Parathyroid adenoma (tissue), 2 donors: ENCODE results near the gene ONECUT2.
A peak's percentile ranks its signal among the peaks of the same experiment; 100 is the strongest.
"Not testable (repeated sequence)": the region's sequence is repeated elsewhere in the genome, so short reads cannot be mapped to it uniquely, and the experiment has no call there.

ENCODE experiments used
- H2AFZ ChIP-seq: fragments of 300-600 bp; sonication (generic); one replicate; pipeline ENCODE4 v1.7.0; 2017; ENCODE audit warnings: antibody characterized with exemption, mild to moderate bottlenecking
- H3K27ac ChIP-seq: fragments of 300-600 bp; sonication (generic); one replicate; pipeline ENCODE4 v1.7.0; 2017
- H3K27me3 ChIP-seq: fragments of 300-600 bp; sonication (generic); one replicate; pipeline ENCODE4 v1.7.0; 2017; ENCODE audit warnings: low read length; ENCODE audit not compliant: control insufficient read depth, insufficient read depth
- H3K36me3 ChIP-seq: fragments of 300-600 bp; sonication (generic); one replicate; pipeline ENCODE4 v1.7.0; 2017; ENCODE audit warnings: low read length; ENCODE audit not compliant: control insufficient read depth, insufficient read depth
- H3K4me1 ChIP-seq: fragments of 300-600 bp; sonication (generic); one replicate; pipeline ENCODE4 v1.7.0; 2017; ENCODE audit warnings: control low read depth
- H3K4me2 ChIP-seq: fragments of 300-600 bp; sonication (generic); one replicate; pipeline ENCODE4 v1.7.0; 2017; ENCODE audit warnings: low read length
- H3K4me3 ChIP-seq: fragments of 300-600 bp; sonication (generic); one replicate; pipeline ENCODE4 v1.7.0; 2017; ENCODE audit warnings: low read depth, low read length
- H3K79me2 ChIP-seq: fragments of 300-600 bp; sonication (generic); one replicate; pipeline ENCODE4 v1.7.0; 2017; ENCODE audit warnings: control low read depth
- H3K9ac ChIP-seq: fragments of 300-600 bp; sonication (generic); one replicate; pipeline ENCODE4 v1.7.0; 2017; ENCODE audit warnings: mild to moderate bottlenecking
- H3K9me3 ChIP-seq: fragments of 300-600 bp; sonication (generic); one replicate; pipeline ENCODE4 v1.7.0; 2017; ENCODE audit warnings: low read length; ENCODE audit not compliant: control insufficient read depth
- CTCF ChIP-seq: fragments of 300-600 bp; sonication (generic); IDR thresholded peaks from one replicate; pipeline ENCODE4 v1.7.0; 2017; ENCODE audit warnings: antibody characterized with exemption, mild to moderate bottlenecking
- donor health status: primary hyperparathyroidism.

ONECUT2 gene

GRCh38 chr18:57434536-57435494, at the start of gene ONECUT2:
TSS of gene ONECUT2 (plus strand) at chr18:57435374. CDS start at chr18:57435717, 343 bp downstream.
- Histone ChIP-seq H2AFZ (peak within 1 kb of the TSS; percentile 59), H3K4me1 (peaks cover 12% of the 10 kb centered on the region), H3K27ac (no peak within 1 kb of the TSS), H3K79me2 (no peaks in the 10 kb centered on the region), H3K4me2 (peak within 1 kb of the TSS; percentile 95), H3K27me3 (peaks cover 7% of the 10 kb centered on the region), H3K36me3 (no peaks in the 10 kb centered on the region), H3K9ac (no peak within 1 kb of the TSS), H3K9me3 (no peaks in the 10 kb centered on the region), H3K4me3 (peak within 1 kb of the TSS; percentile 61)
- no peak for TF ChIP-seq CTCF

GRCh38 chr18:57389271-57389670, 45.9 kb upstream of the ONECUT2 start:
- Histone ChIP-seq H3K4me2 (no peak overlapping the region), H2AFZ (no peak overlapping the region), H3K4me1 (no peaks in the 10 kb centered on the region), H3K9ac (no peak overlapping the region), H3K9me3 (no peaks in the 10 kb centered on the region), H3K36me3 (no peaks in the 10 kb centered on the region), H3K27me3 (no peaks in the 10 kb centered on the region), H3K27ac (no peak overlapping the region), H3K4me3 (no peak overlapping the region), H3K79me2 (no peaks in the 10 kb centered on the region)
- no peak for TF ChIP-seq CTCF

- TF ChIP-seq CTCF: no peak
Observed at GRCh38 chr18:57390044-57390443, 45.1 kb upstream of the ONECUT2 start.

GRCh38 chr18:57394749-57395148, 40.4 kb upstream of the ONECUT2 start:
- H3K36me3 ChIP-seq, H3K4me1 ChIP-seq, H3K9me3 ChIP-seq, H3K4me3 ChIP-seq, H3K27me3 ChIP-seq, H2AFZ ChIP-seq, H3K9ac ChIP-seq, H3K79me2 ChIP-seq, H3K27ac ChIP-seq, H3K4me2 ChIP-seq: not testable (repeated sequence)

More at GRCh38 chr18:57390044-57390443, 45.1 kb upstream of the ONECUT2 start:
- Histone ChIP-seq H3K27ac (no peak overlapping the region), H3K9ac (no peak overlapping the region), H3K4me3 (no peak overlapping the region), H3K36me3 (no peaks in the 10 kb centered on the region), H3K9me3 (no peaks in the 10 kb centered on the region), H3K4me1 (no peaks in the 10 kb centered on the region), H2AFZ (no peak overlapping the region), H3K27me3 (no peaks in the 10 kb centered on the region), H3K79me2 (no peaks in the 10 kb centered on the region), H3K4me2 (no peak overlapping the region)

- not testable (repeated sequence) for H3K27ac ChIP-seq, H3K4me3 ChIP-seq, H3K36me3 ChIP-seq, H3K4me2 ChIP-seq, H3K9me3 ChIP-seq, H3K9ac ChIP-seq, H3K79me2 ChIP-seq, H3K27me3 ChIP-seq, H2AFZ ChIP-seq, H3K4me1 ChIP-seq
Observed at GRCh38 chr18:57396831-57397230, 38.3 kb upstream of the ONECUT2 start.
